HUDEP-2 (cell line): ENCODE results near the gene SLC7A14.

ENCODE experiments used
- DNase-seq, 76 experiments: peaks; one replicate each; lab custom pipeline; 2025; ENCODE audit not compliant: unreplicated experiment in 76 of 76; lab: John Stamatoyannopoulos, UW

Gene SLC7A14

GRCh38 chr3:170500995-170501394, 84.9 kb downstream of the SLC7A14 start:
- DNase-seq: no peak

DNA sequence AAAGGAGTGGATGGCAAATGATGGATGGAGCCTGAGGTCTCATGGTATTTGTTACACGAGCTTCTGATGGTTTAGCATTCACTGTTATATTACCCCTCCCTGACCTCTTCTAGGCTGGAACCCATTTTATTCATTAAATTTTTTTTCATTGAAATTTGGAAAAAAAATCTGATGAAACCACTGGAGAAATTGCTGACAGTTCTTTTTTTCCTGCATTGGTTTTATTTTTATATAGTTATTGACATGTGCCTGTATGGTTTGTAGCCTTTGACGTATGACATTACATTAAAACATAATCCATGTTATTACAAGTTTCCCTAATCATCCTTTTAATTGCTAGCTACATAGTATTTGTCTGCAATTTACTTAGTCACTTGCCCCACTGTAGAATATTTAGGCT, 85.4 kb downstream of the SLC7A14 start:
- DNase-seq: no peak

- DNase-seq: peak in 33 of 76 experiments; percentile 3 to 45 (median 15)
These were observed 86.2 kb downstream of the SLC7A14 start for GRCh38 chr3:170499562-170500156.

GRCh38 chr3:170497207-170498095, 88.4 kb downstream of the SLC7A14 start:
- DNase-seq: no peak

GRCh38 chr3:170496868-170497140, 89.1 kb downstream of the SLC7A14 start:
- DNase-seq: no peak

- DNase-seq: peak in 1 of 76 experiments; percentile 1
These were observed 89.6 kb downstream of the SLC7A14 start for GRCh38 chr3:170496026-170496867.

GRCh38 chr3:170494766-170495165, 91.1 kb downstream of the SLC7A14 start:
- DNase-seq: no peak

- no peak for DNase-seq
These were observed 92.1 kb downstream of the SLC7A14 start for GRCh38 chr3:170493712-170494182.

GRCh38 chr3:170491901-170492300, 94.0 kb downstream of the SLC7A14 start:
- no peak for DNase-seq

GRCh38 chr3:170490828-170491560, 94.9 kb downstream of the SLC7A14 start:
- no peak for DNase-seq

DNA sequence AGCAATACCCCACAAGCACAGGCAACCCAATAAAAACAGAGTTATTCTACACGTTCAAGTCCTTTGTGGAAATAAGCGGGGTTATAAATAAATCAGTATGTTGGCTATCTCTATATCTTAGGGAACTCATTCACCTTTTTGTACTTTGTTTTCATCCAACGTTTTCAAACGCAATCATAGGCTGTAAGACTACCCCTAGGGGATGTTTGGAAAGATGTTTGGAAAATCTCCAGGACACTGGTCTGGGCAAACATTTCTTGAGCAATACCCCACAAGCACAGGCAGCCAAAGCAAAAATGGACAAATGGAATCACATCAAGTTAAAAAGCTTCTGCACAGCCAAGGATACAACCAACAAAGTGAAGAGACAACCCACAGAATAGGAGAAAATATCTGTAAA, 97.1 kb downstream of the SLC7A14 start:
- DNase-seq: no peak

DNA sequence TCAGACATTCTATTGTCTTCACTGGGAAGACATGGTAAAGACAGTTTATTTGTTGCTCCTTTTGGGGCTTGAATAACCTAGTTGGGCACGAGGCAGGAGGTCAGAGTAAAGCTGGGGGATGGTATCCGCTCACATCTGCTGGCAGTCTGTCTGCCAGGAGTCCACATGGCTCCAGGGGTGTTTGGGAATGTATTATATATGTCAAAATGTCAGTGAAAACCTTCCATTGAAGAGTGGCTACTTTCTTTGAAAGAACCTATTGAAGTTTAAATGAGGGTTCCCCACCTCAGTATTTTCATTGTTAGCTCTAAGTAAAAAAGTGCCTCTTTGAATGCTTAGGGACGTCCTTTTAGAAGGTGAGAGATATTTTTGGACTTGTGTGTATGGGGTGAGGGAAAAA, 98.8 kb downstream of the SLC7A14 start:
- DNase-seq: no peak

DNA sequence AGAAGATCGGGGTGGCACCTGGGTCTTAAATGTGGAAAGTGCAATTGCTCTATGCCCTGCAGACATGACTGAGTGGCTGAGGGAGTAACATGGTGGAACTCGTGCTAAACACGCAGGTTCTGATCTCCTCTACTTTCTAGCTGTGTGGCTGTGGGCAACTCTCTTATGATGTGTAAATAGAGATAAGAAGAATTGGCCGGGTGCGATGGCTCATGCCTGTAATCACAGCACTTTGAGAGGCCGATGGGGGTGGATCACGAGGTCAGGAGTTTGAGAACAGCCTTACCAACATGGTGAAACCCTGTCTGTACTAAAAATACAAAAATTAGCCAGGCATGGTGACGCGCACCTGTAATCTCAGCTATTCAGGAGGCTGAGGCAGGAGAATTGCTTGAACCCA, 99.5 kb downstream of the SLC7A14 start:
- DNase-seq: no peak

DNA sequence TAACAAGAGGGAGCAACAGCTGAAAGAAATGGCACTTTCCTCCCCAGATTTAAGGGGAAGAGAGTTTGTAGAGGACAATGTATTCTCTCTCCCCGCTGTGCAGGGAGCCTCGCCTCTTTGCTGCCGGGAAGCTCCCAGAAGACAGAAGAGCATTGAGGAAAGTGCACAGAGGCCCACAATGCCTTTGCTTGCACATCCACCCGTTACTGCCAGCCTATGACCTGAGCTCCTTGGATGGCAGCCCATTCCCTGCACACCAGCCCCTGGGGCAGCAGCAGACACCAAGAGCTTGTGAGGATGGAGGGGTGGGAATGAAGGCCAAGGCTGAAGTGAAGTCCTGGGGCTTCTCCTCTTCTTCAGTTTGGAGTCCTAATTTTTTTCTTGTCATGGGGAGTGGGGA, 100.2 kb downstream of the SLC7A14 start:
- DNase-seq: no peak

- DNase-seq: no peak
These were observed 100.6 kb downstream of the SLC7A14 start for GRCh38 chr3:170485294-170485693.

- DNase-seq: no peak
These were observed 101.0 kb downstream of the SLC7A14 start for GRCh38 chr3:170484869-170485268.

DNA sequence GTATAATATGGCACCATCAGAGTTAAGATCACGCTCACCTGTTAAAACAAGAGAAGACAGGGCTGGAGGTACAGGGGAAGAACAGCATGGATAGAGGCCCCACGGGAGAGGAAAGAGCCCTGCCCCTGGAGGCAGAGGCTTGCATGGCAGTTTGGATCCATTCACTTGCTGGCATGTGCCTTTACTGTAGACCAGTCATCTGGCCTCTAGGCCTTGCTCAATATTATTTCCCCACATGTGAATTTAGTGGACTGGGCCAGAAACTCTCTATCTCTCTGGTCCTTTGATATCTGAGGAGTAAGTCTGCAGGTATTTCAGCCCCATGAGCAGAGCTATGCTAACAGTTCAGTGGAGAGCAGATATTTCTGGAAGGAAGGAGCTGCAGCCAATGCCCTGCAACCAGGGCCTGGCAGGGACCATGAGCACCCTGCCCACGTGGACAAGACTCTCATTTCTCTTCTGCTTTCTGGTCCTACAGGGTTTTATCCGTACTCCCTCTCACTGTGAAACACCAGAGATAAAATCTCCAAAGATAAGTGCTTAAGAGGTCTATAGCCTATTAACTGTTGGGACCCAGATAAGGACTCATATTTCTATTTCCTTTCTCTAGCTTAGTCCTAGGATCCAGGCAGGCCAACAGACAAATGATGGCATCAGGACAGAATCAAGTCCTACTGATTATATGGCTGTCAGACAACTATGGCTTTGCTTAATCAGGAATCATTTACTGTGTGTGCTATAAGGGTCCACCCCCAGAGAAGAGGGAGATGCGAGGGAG, 102.2 kb downstream of the SLC7A14 start:
- peak in 2 of 76 experiments; percentile 2 to 13 for DNase-seq

- DNase-seq: no peak
These were observed 103.7 kb downstream of the SLC7A14 start for GRCh38 chr3:170482199-170482598.

- no peak for DNase-seq
These were observed 105.8 kb downstream of the SLC7A14 start for GRCh38 chr3:170480111-170480510.

GRCh38 chr3:170477395-170477794, 108.5 kb downstream of the SLC7A14 start:
- DNase-seq: no peak
